CD4-positive, CD25-positive, alpha-beta regulatory T cell (primary cell): ENCODE measurements around the gene HMG20B. TPM values are rescaled to one million over a fixed set of nuclear protein-coding genes. Genes with fewer than 3 reads are reported as not detected.

Experiments used
- ATAC-seq, 2 donors: fragments of 150-1000 bp; cut with Tn5 transposase; one replicate each; pipeline ENCODE4 v1.10.0; 2021; ENCODE audit warnings: low read depth in 2 of 2, moderate number of reproducible peaks in 2 of 2, moderate library complexity in 1 of 2
- DNase-seq, 3 donors: peaks; one replicate each; pipeline versions ENCODE4 v3.0.0 to v3.0.0-alpha.2; 2012 to 2022; ENCODE audit warnings: mixed read lengths in 1 of 3
- H3K27ac ChIP-seq: one replicate; pipeline ENCODE4 v1.7.0; 2013; ENCODE audit warnings: mild to moderate bottlenecking, low read length; ENCODE audit not compliant: insufficient read depth, poor library complexity, severe bottlenecking
- H3K27me3 ChIP-seq: one replicate; pipeline ENCODE4 v1.7.0; 2013; ENCODE audit warnings: low read length; ENCODE audit not compliant: control insufficient read depth, insufficient read depth
- H3K36me3 ChIP-seq: one replicate; pipeline ENCODE4 v1.7.0; 2013; ENCODE audit warnings: mild to moderate bottlenecking, low read length, moderate library complexity; ENCODE audit not compliant: control insufficient read depth, insufficient read depth
- H3K4me1 ChIP-seq: 2 replicates; pipeline ENCODE4 v1.7.0; 2013; ENCODE audit warnings: mild to moderate bottlenecking, low read length; ENCODE audit not compliant: insufficient read depth, control insufficient read depth, poor library complexity, severe bottlenecking
- H3K4me3 ChIP-seq: one replicate; pipeline ENCODE4 v1.7.0; 2013; ENCODE audit warnings: low read depth, mild to moderate bottlenecking, low read length, moderate library complexity
- H3K9me3 ChIP-seq, 2 experiments: 1 replicate in 1 of 2; 2 replicates in 1 of 2; pipeline ENCODE4 v1.7.0; 2013; ENCODE audit warnings: low read length in 2 of 2, mild to moderate bottlenecking in 1 of 2, moderate library complexity in 1 of 2; ENCODE audit not compliant: control insufficient read depth in 2 of 2
- H3K27ac Mint-ChIP-seq, 3 donors: one replicate each; pipeline ENCODE4 v1.8.0; 2020 to 2022; ENCODE audit warnings: mild to moderate bottlenecking in 3 of 3, mixed read lengths in 3 of 3, moderate library complexity in 2 of 3
- H3K27me3 Mint-ChIP-seq: one replicate; pipeline ENCODE4 v1.8.0; 2022; ENCODE audit warnings: mild to moderate bottlenecking, mixed read lengths
- H3K36me3 Mint-ChIP-seq: one replicate; pipeline ENCODE4 v1.8.0; 2020; ENCODE audit warnings: mixed read lengths
- H3K4me1 Mint-ChIP-seq, 4 donors: one replicate each; pipeline ENCODE4 v1.8.0; 2020 to 2022; ENCODE audit warnings: mixed read lengths in 4 of 4, mild to moderate bottlenecking in 1 of 4
- H3K4me3 Mint-ChIP-seq, 4 donors: one replicate each; pipeline ENCODE4 v1.8.0; 2020 to 2022; ENCODE audit warnings: mild to moderate bottlenecking in 4 of 4, mixed read lengths in 4 of 4, moderate library complexity in 3 of 4
- H3K9me3 Mint-ChIP-seq, 7 donors: one replicate each; pipeline ENCODE4 v1.8.0; 2020 to 2022; ENCODE audit warnings: mixed read lengths in 7 of 7, mild to moderate bottlenecking in 3 of 7, moderate library complexity in 2 of 7
- polyA plus RNA-seq, 4 donors: library from polyadenylated mRNA; unstranded; fragments of 300-500 nt; fragmentation: Illumina TruSeq; gene quantifications; one replicate each; pipeline ENCODE4 v1.2.3, GENCODE V29; 2021
- total RNA-seq: library from RNA; stranded (reverse); gene quantifications from one replicate; pipeline ENCODE4 v1.2.3, GENCODE V29; 2022

Gene HMG20B
- total and polyA plus RNA-seq, 5 donors from 2014 or later: 35.4 to 49.3 (median 42.6) TPM

DNA sequence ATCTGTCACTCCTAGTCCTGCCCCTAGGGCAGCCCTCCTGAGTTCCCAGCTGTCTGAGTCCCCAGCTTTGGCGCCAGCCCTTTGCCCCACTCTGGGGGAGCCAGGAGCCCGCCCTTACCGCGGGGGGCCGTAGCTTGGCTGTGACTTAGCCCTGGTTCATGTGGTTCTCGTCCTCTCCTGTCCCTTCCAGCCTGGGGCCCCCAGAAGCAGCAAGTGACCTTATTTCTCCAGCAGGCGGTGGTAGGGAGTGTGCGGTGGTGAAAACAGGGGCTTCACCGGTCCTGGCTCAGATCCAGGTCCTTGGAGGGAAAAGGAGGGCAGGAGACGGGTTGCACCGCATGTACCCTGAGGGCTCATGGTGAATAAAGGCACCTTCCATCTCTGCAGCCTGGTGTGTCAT lies 20.4 kb downstream of the HMG20B start:
- no peak for ATAC-seq
- no peaks in the 10 kb centered on the region for H3K36me3 Mint-ChIP-seq
- no peaks in the 10 kb centered on the region for H3K4me1 ChIP-seq
- no peak for DNase-seq
- no peaks in the 10 kb centered on the region for H3K4me1 Mint-ChIP-seq
- H3K27me3 Mint-ChIP-seq: no peaks in the 10 kb centered on the region
- no peaks in the 10 kb centered on the region for H3K9me3 ChIP-seq
- H3K36me3 ChIP-seq: no peaks in the 10 kb centered on the region
- peaks cover 0 to 1% (median 0%) of the 10 kb centered on the region in 7 donors for H3K9me3 Mint-ChIP-seq
- no peaks in the 10 kb centered on the region for H3K27me3 ChIP-seq
- no peak overlapping the region for H3K4me3 Mint-ChIP-seq
- no peak overlapping the region for H3K27ac Mint-ChIP-seq
- H3K27ac ChIP-seq: no peak overlapping the region
- no peak overlapping the region for H3K4me3 ChIP-seq

DNA sequence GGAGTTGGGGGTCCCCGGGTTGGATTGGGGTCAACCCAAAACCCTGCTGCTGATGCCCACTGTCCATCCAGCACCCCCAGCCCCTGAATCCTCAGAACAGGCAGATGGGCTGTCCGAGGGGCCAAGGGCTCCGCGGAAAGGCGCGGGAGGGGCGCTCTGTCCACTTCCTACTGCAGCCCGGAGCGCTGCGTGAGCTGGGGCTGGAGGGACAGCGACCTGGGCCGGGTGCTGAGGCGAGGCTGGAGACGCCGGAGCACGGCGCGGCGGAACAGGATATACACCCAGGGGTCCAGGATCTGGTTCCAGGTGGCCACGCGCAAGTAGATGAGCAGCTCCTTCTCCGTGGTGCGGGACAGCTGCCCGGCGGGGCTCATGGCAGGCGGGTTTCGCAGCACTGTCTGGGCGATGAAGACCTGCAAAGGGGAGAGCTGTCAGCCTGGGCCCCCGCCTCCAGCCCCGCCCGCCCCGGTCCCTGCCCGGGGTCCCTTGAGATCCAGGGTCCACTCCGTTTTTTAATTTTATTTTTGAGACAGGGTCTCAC lies 22.8 kb downstream of the HMG20B start:
- Mint-ChIP-seq H3K27ac (no peak overlapping the region), H3K4me1 (no peaks in the 10 kb centered on the region)
- DNase-seq: no peak

DNA sequence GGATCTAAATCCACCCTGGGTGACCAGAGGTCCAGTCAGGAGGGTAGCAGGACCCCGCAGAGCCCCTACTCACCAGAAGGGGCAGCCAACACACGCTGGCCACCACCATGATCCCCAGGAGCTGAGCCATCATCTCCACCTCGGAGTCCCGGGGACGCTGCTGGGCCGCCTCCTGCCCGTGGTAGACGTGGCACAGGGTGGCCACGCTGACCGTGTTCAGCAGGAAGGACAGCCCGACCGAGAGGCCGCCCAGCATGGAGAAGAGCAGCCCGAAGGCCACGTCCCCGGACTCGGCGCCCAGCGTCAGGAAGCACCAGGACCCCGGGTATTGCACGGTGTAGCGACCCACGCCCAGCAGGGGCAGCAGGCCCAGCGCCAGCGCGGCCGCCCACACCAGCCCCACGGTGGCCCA lies 27.0 kb downstream of the HMG20B start:
- no peak overlapping the region for H3K27ac ChIP-seq
- no peak overlapping the region for H3K4me3 Mint-ChIP-seq
- H3K36me3 Mint-ChIP-seq: no peaks in the 10 kb centered on the region
- H3K4me3 ChIP-seq: no peak overlapping the region
- H3K36me3 ChIP-seq: no peaks in the 10 kb centered on the region
- no peaks in the 10 kb centered on the region for H3K9me3 ChIP-seq
- H3K27ac Mint-ChIP-seq: no peak overlapping the region
- no peaks in the 10 kb centered on the region for H3K9me3 Mint-ChIP-seq
- H3K27me3 ChIP-seq: no peaks in the 10 kb centered on the region
- no peak for DNase-seq
- H3K27me3 Mint-ChIP-seq: no peaks in the 10 kb centered on the region
- peaks cover 0 to 2% (median 0%) of the 10 kb centered on the region in 4 donors for H3K4me1 Mint-ChIP-seq
- no peak for ATAC-seq
- H3K4me1 ChIP-seq: peaks cover 5% of the 10 kb centered on the region

More for the DNA sequence above, 22.8 kb downstream of the HMG20B start:
- Mint-ChIP-seq H3K4me3 (no peak overlapping the region), H3K9me3 (no peaks in the 10 kb centered on the region), H3K36me3 (no peaks in the 10 kb centered on the region), H3K27me3 (no peaks in the 10 kb centered on the region)
- H3K4me3 ChIP-seq: no peak overlapping the region
- H3K36me3 ChIP-seq: no peaks in the 10 kb centered on the region
- H3K4me1 ChIP-seq: no peaks in the 10 kb centered on the region
- H3K27ac ChIP-seq: no peak overlapping the region
- no peak for ATAC-seq
- no peaks in the 10 kb centered on the region for H3K27me3 ChIP-seq
- no peaks in the 10 kb centered on the region for H3K9me3 ChIP-seq

DNA sequence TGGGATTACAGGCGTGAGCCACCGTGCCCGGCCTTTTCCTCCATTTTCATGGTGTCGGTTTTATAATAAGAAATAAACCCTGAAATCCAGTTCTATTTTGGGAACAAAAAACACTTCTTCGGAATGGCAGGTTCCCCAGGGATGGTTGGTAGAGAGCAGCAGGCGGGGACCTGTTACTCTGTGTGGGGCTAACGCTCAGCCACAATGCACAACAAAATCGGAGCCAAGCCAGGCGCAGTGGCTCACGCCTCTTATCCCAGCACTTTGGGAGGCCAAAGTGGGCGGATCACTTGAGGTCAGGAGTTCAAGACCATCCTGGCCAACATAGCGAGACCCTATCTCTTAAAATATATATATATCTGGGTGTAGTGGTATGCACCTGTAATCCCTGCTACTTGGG lies 28.3 kb downstream of the HMG20B start:
- H3K27me3 Mint-ChIP-seq: no peaks in the 10 kb centered on the region
- no peak overlapping the region for H3K4me3 ChIP-seq
- H3K4me1 Mint-ChIP-seq: peaks cover 0 to 2% (median 0%) of the 10 kb centered on the region in 4 donors
- ATAC-seq (no peak), DNase-seq (no peak)
- no peaks in the 10 kb centered on the region for H3K9me3 Mint-ChIP-seq
- no peaks in the 10 kb centered on the region for H3K9me3 ChIP-seq
- H3K36me3 Mint-ChIP-seq: no peaks in the 10 kb centered on the region
- H3K4me3 Mint-ChIP-seq: no peak overlapping the region
- no peaks in the 10 kb centered on the region for H3K36me3 ChIP-seq
- no peak overlapping the region for H3K27ac ChIP-seq
- H3K27me3 ChIP-seq: peaks cover 9% of the 10 kb centered on the region
- H3K4me1 ChIP-seq: peaks cover 17% of the 10 kb centered on the region
- H3K27ac Mint-ChIP-seq: no peak overlapping the region

DNA sequence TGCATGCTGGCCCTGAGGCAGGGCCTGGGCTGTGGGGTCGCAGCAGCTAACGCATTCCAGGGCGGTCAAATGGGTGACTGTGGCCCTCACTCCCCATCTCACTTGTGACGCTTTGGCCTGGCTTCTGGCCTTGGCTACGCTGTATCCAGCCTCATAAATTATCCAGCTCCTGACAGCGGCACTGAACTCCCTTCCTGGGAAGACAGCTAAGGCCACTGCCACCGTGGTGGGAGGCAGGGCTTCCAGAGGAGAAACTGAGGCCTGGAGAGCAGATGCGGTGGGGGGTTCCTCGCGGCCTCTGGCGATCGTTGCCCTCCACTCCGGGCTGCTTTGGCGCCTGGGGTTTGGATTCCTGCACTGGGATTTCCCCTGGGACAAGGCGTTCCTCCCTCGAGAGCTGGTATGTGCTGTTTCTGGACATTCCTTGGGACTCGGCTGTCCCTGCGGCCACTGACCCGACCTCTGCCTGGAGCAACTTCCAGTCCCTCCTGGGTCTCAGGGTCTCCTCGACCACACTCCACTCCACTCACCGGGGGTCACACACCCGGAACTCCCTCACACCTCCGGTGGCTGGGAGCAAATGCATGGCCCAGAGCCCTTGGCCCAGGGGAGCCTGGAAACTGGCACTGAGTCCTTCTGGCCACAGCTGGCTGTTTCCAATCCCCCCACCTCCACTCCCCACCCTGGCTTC lies 30.5 kb downstream of the HMG20B start:
- H3K9me3 ChIP-seq: no peaks in the 10 kb centered on the region
- DNase-seq: no peak
- H3K27ac ChIP-seq: no peak overlapping the region
- H3K4me1 ChIP-seq: peaks cover 30% of the 10 kb centered on the region
- no peak for ATAC-seq
- peaks cover 10% of the 10 kb centered on the region for H3K27me3 Mint-ChIP-seq
- H3K4me3 Mint-ChIP-seq: no peak overlapping the region
- H3K36me3 Mint-ChIP-seq: no peaks in the 10 kb centered on the region
- H3K27ac Mint-ChIP-seq: no peak overlapping the region
- H3K27me3 ChIP-seq: peaks cover 9% of the 10 kb centered on the region
- no peaks in the 10 kb centered on the region for H3K36me3 ChIP-seq
- H3K4me1 Mint-ChIP-seq: peaks cover 0 to 11% (median 6%) of the 10 kb centered on the region in 4 donors
- H3K9me3 Mint-ChIP-seq: peaks cover 0 to 1% (median 0%) of the 10 kb centered on the region in 7 donors
- H3K4me3 ChIP-seq: no peak overlapping the region

DNA sequence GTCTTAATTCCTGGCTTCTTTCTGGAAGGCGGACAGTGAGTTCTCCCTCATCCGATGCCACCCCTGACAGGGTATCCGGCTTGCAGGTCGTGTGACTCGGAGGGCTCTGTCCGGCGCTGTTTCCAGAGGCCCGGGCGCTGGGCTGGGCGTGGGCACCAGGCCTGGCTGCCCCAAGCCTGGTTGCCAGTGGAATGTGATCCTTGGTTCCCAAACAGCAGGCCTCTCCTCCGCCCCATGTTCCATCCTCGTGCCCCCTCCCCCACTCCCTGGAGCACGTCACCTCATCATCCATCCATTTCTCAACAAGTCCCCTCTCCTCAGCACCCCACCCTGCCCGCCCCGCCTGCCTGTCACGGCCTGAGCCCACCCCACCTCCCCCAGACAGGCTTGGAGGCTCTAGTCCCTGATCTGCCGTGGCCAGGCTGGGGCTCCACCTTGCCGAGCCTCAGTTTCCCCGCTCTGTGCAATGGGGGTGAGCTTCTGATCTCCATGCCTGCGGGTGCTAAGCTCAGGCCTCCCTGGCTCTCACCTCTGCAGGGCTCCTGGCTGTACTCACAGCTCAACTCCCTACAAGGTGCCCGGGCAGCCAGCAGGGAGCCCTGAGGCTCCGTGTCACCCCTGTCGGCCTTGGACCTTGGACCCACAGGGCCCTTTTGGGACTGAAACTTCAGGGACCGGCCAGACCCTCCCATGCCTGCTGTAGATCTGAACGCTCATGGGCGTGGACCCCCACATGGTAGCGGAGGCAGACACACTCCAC lies 31.7 kb downstream of the HMG20B start:
- H3K4me3 Mint-ChIP-seq: no peak overlapping the region
- H3K4me1 ChIP-seq: peaks cover 30% of the 10 kb centered on the region
- H3K27ac ChIP-seq: no peak overlapping the region
- ATAC-seq (no peak), DNase-seq (no peak)
- no peak overlapping the region for H3K4me3 ChIP-seq
- H3K27me3 ChIP-seq: peaks cover 9% of the 10 kb centered on the region
- no peaks in the 10 kb centered on the region for H3K36me3 Mint-ChIP-seq
- no peak overlapping the region for H3K27ac Mint-ChIP-seq
- H3K4me1 Mint-ChIP-seq: peaks cover 0 to 13% (median 7%) of the 10 kb centered on the region in 4 donors
- H3K9me3 Mint-ChIP-seq: peaks cover 0 to 1% (median 0%) of the 10 kb centered on the region in 7 donors
- no peaks in the 10 kb centered on the region for H3K36me3 ChIP-seq
- H3K27me3 Mint-ChIP-seq: peaks cover 10% of the 10 kb centered on the region
- H3K9me3 ChIP-seq: no peaks in the 10 kb centered on the region

DNA sequence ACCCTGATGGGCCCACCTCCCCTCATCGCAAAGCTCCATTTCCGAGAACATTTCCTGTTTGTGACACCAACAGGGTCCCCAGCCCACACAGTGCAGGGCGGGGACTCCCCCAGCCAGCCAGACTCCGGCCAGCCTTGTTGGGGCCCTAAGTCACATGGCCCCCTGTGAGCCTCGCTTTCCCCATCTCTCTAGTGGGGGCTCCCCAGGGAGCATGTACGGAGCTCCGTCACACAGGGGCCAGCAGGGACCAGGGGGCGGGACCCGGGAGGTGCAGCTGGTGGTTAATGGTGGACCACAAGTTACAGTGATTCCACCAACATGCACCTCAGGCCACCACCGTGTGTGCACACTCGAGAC lies 32.2 kb downstream of the HMG20B start:
- H3K36me3 ChIP-seq: no peaks in the 10 kb centered on the region
- Mint-ChIP-seq H3K4me3 (no peak overlapping the region), H3K36me3 (no peaks in the 10 kb centered on the region), H3K27me3 (peaks cover 10% of the 10 kb centered on the region), H3K27ac (no peak overlapping the region), H3K4me1 (peaks cover 0 to 13% (median 7%) of the 10 kb centered on the region in 4 donors), H3K9me3 (peaks cover 0 to 1% (median 0%) of the 10 kb centered on the region in 7 donors)
- DNase-seq: peak in 1 of 3 donors; percentile 52
- peaks cover 30% of the 10 kb centered on the region for H3K4me1 ChIP-seq
- no peak overlapping the region for H3K27ac ChIP-seq
- no peak overlapping the region for H3K4me3 ChIP-seq
- H3K9me3 ChIP-seq: no peaks in the 10 kb centered on the region
- ATAC-seq: peak in 1 of 2 donors; percentile 36
- peaks cover 9% of the 10 kb centered on the region for H3K27me3 ChIP-seq
